IMR-90 (cell line): ENCODE data around the gene PPEF2.

ENCODE experiments used
- CHD1 ChIP-seq: IDR thresholded peaks from 2 replicates; pipeline ENCODE4 v1.6.1; 2012; ENCODE audit warnings: low read depth, low read length, improper control_type of control experiment
- CTCF ChIP-seq: conservative IDR thresholded peaks from 2 replicates; pipeline ENCODE4 v1.5.1; 2012; ENCODE audit warnings: mild to moderate bottlenecking, low read depth, low read length, improper control_type of control experiment
- MAZ ChIP-seq: IDR thresholded peaks from 2 replicates; pipeline ENCODE4 v1.6.1; 2012; ENCODE audit warnings: low read depth, mild to moderate bottlenecking, low read length, improper control_type of control experiment, moderate library complexity, borderline replicate concordance
- MXI1 ChIP-seq: IDR thresholded peaks from 2 replicates; pipeline ENCODE4 v1.6.1; 2012; ENCODE audit warnings: low read depth, mild to moderate bottlenecking, low read length, moderate library complexity, borderline replicate concordance
- POLR2A ChIP-seq: IDR thresholded peaks from 2 replicates; pipeline ENCODE4 v1.6.1; 2012; ENCODE audit warnings: mild to moderate bottlenecking, low read depth, low read length
- RAD21 ChIP-seq: IDR thresholded peaks from 2 replicates; pipeline ENCODE4 v1.6.1; 2012; ENCODE audit warnings: low read length, improper control_type of control experiment
- RFX5 ChIP-seq: IDR thresholded peaks from 2 replicates; pipeline ENCODE4 v1.8.0; 2012; ENCODE audit warnings: low read depth, mild to moderate bottlenecking, low read length, moderate library complexity
- SMC3 ChIP-seq: fragments of 150-350 bp; IDR thresholded peaks from 2 replicates; pipeline ENCODE4 v1.6.1; 2016; ENCODE audit warnings: low read depth, mild to moderate bottlenecking, antibody characterized with exemption, low read length, moderate library complexity
- TF ChIP-seq, protein P1 (sequence below): fragments of 150-350 bp; IDR thresholded peaks from 2 replicates; pipeline ENCODE4 v1.6.1; 2017; ENCODE audit warnings: mild to moderate bottlenecking, antibody characterized with exemption, low read length, low read depth

DNA sequence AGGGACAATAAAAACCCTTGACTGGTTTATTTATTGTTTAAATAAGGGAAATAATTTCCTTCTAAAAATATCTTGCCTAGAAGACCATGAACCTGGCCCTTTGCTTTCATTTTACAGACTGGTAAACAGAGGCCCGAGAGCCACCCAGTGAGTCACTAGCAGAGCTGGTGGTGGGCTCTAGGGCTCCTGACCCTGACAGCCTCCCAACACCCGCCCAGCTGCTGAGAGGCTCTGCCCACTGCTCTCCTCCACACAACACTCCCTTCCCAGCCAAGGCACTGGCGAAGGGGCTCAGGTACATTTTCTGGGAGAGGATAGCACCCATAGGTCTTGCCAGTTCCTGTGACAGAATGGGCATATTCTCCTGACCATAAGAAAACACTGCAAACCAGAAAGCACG is 18.1 kb upstream of the PPEF2 start:
- TF ChIP-seq MXI1 (no peak), POLR2A (no peak), CTCF (no peak), SMC3 (no peak), CHD1 (no peak), RAD21 (no peak), RFX5 (no peak), MAZ (no peak)
- TF ChIP-seq, protein P1, sequence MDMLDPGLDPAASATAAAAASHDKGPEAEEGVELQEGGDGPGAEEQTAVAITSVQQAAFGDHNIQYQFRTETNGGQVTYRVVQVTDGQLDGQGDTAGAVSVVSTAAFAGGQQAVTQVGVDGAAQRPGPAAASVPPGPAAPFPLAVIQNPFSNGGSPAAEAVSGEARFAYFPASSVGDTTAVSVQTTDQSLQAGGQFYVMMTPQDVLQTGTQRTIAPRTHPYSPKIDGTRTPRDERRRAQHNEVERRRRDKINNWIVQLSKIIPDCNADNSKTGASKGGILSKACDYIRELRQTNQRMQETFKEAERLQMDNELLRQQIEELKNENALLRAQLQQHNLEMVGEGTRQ, result no peak
